ENCODE measurements around the gene NACC1. TPM values are rescaled to one million over a fixed set of nuclear protein-coding genes. Genes with fewer than 3 reads are reported as not detected.

NACC1 gene
- total RNA-seq, 1 experiment from 2014 or later = 133 TPM

- peak; percentile 82 to 97 for DNase-seq
- Histone ChIP-seq H3K36me3 (ENCODE audit: low read depth) (peaks cover 15% of the 10 kb centered on the region), H3K4me2 (peak overlapping the region; percentile 99), H3K9me2 (ENCODE audit: insufficient read depth) (no peaks in the 10 kb centered on the region), H3F3A (ENCODE audit: insufficient read depth, low read depth) (peaks cover 47% of the 10 kb centered on the region), H2AFZ (no peak overlapping the region), H3K4me3 (peak overlapping the region; percentile 99), H3K9me3 (ENCODE audit: insufficient read depth, low read depth) (no peaks in the 10 kb centered on the region), H3K27ac (peak overlapping the region; percentile 98), H3K27me3 (ENCODE audit: insufficient read depth, low read depth) (no peaks in the 10 kb centered on the region), H4K20me1 (ENCODE audit: insufficient read depth) (peaks cover 18% of the 10 kb centered on the region), H3K4me1 (replicated peaks; ENCODE audit: insufficient read depth) (peaks cover 24% of the 10 kb centered on the region), H3K79me2 (ENCODE audit: low read depth) (peaks cover 71% of the 10 kb centered on the region)
- BruUV-seq (replicated peaks) = TSS peak; percentile 67
- POLR2A ChIA-PET (ENCODE audit: unreplicated experiment) = interaction anchor here (0.6 to 1.7 kb wide), 4 partner anchors 15 to 59 kb away, joined by 3 to 17 read pairs (median 4); no protein-coding TSS in a partner anchor
- TF ChIP-seq CTCF (conservative IDR thresholded peaks at IDR 0.05) (peak; percentile 32; the same call in 1 of the 2 replicates), EZH2 (IDR thresholded peaks at IDR 0.05; ENCODE audit: low read depth) (no peak)
- CTCF ChIA-PET = no interaction called here
- intact Hi-C loops (cut with micrococcal nuclease; ENCODE audit: unreplicated experiment) = loop anchor here (5.0 kb wide), 2 partner anchors 376 to 699 kb away; partner anchors contain the start of gene HOOK2
Observed at GRCh38 chr19:13152974-13153568, 35.0 kb downstream of the NACC1 start.

GRCh38 chr19:13153569-13154240 lies 35.6 kb downstream of the NACC1 start:
- intact Hi-C loops (cut with micrococcal nuclease; ENCODE audit: unreplicated experiment) = loop anchor here (2.0 to 5.0 kb wide), 3 partner anchors 41 to 699 kb away; partner anchors contain the start of gene HOOK2
- peak overlapping the region; percentile 99 for H3K4me3 ChIP-seq
- H3K27me3 ChIP-seq (ENCODE audit: insufficient read depth, low read depth) = no peaks in the 10 kb centered on the region
- ChIA-PET POLR2A (ENCODE audit: unreplicated experiment) (interaction anchor here (0.6 to 2.2 kb wide), 4 partner anchors 14 to 58 kb away, joined by 3 to 19 read pairs (median 10); no protein-coding TSS in a partner anchor), CTCF (no interaction called here)
- peak overlapping the region; percentile 99 for H3K4me2 ChIP-seq
- TF ChIP-seq EZH2 (IDR thresholded peaks at IDR 0.05; ENCODE audit: low read depth) (no peak), CTCF (conservative IDR thresholded peaks at IDR 0.05) (no peak)
- peaks cover 15% of the 10 kb centered on the region for H3K36me3 ChIP-seq (ENCODE audit: low read depth)
- H3K27ac ChIP-seq = peak overlapping the region; percentile 98
- H3F3A ChIP-seq (ENCODE audit: insufficient read depth, low read depth) = peaks cover 52% of the 10 kb centered on the region
- BruUV-seq (replicated peaks) = TSS peak; percentile 8
- H4K20me1 ChIP-seq (ENCODE audit: insufficient read depth) = peaks cover 18% of the 10 kb centered on the region
- peaks cover 67% of the 10 kb centered on the region for H3K79me2 ChIP-seq (ENCODE audit: low read depth)
- DNase-seq = peak in 1 of 2 experiments; percentile 42
- no peak overlapping the region for H2AFZ ChIP-seq
- H3K9me2 ChIP-seq (ENCODE audit: insufficient read depth) = no peaks in the 10 kb centered on the region
- peaks cover 20% of the 10 kb centered on the region for H3K4me1 ChIP-seq (replicated peaks; ENCODE audit: insufficient read depth)
- H3K9me3 ChIP-seq (ENCODE audit: insufficient read depth, low read depth) = no peaks in the 10 kb centered on the region

GRCh38 chr19:13154241-13154778 lies 36.2 kb downstream of the NACC1 start:
- no TSS peak for BruUV-seq (replicated peaks)
- Histone ChIP-seq H3K4me1 (replicated peaks; ENCODE audit: insufficient read depth) (peaks cover 14% of the 10 kb centered on the region), H3F3A (ENCODE audit: insufficient read depth, low read depth) (peaks cover 47% of the 10 kb centered on the region), H3K79me2 (ENCODE audit: low read depth) (peaks cover 61% of the 10 kb centered on the region), H3K9me2 (ENCODE audit: insufficient read depth) (no peaks in the 10 kb centered on the region), H3K27me3 (ENCODE audit: insufficient read depth, low read depth) (no peaks in the 10 kb centered on the region), H3K4me2 (peak overlapping the region; percentile 99), H3K9me3 (ENCODE audit: insufficient read depth, low read depth) (no peaks in the 10 kb centered on the region), H3K27ac (peak overlapping the region; percentile 98), H4K20me1 (ENCODE audit: insufficient read depth) (peaks cover 18% of the 10 kb centered on the region), H2AFZ (no peak overlapping the region), H3K4me3 (peak overlapping the region; percentile 99), H3K36me3 (ENCODE audit: low read depth) (peaks cover 15% of the 10 kb centered on the region)
- ChIA-PET CTCF (no interaction called here), POLR2A (ENCODE audit: unreplicated experiment) (interaction anchor here (2.2 kb wide), 1 partner anchor 13 kb away, joined by 19 read pairs; no protein-coding TSS in a partner anchor)
- intact Hi-C loops (cut with micrococcal nuclease; ENCODE audit: unreplicated experiment) = loop anchor here (2.0 to 5.0 kb wide), 3 partner anchors 40 to 698 kb away; partner anchors contain the start of gene HOOK2
- DNase-seq = peak; percentile 67 to 68
- no peak for TF ChIP-seq EZH2 (IDR thresholded peaks at IDR 0.05; ENCODE audit: low read depth)
- TF ChIP-seq CTCF (conservative IDR thresholded peaks at IDR 0.05) = no peak
